GM12878 (cell line): ENCODE data around the gene STAC2. TPM values are rescaled to one million over a fixed set of nuclear protein-coding genes. Genes with fewer than 3 reads are reported as not detected.
A peak's percentile ranks its signal among the peaks of the same experiment; 100 is the strongest.

Experiments used
- ATAC-seq: fragments of 200-7000 bp; cut with Tn5 transposase; 3 replicates; pipeline ENCODE4 v1.9.1; 2020; ENCODE audit warnings: mild to moderate bottlenecking, moderate library complexity
- BruUV-seq: library from RNA; stranded (reverse); fragments of 400-500 nt; replicated peaks from 2 replicates; lab custom pipeline; 2021; lab: Mats Ljungman, UMichigan
- CTCF ChIA-PET: fragments of 300-600 bp; sonication (Branson Sonifier 250); formaldehyde crosslinking; extraction: SDS; loops from one replicate; lab custom pipeline; 2021; ENCODE audit warnings: inconsistent platforms; lab: Yijun Ruan, JAX
- POLR2A ChIA-PET: fragments of 350-600 bp; formaldehyde crosslinking; extraction: SDS; loops from one replicate; lab custom pipeline; 2021; ENCODE audit warnings: inconsistent platforms; lab: Charles Lee
- RAD21 ChIA-PET: fragments of 300-600 bp; sonication (Branson Sonifier 250); formaldehyde crosslinking; loops from one replicate; lab custom pipeline; 2023; ENCODE audit warnings: antibody characterized with exemption; ENCODE audit not compliant: unreplicated experiment; lab: Charles Lee
- SMC1A ChIA-PET: fragments of 300-600 bp; sonication (Branson Sonifier 250); formaldehyde crosslinking; loops from one replicate; lab custom pipeline; 2023; ENCODE audit not compliant: unreplicated experiment, uncharacterized antibody; lab: Charles Lee
- DNase-seq: peaks from one replicate; pipeline ENCODE4 v3.0.0-alpha.2; 2011; ENCODE audit warnings: low read depth, low spot score
- FAIRE-seq: peaks from 3 replicates; lab custom pipeline; 2011; peaks lifted over from hg19 to GRCh38; lab: Jason Lieb, UNC
- H2AFZ ChIP-seq: 2 replicates; pipeline ENCODE4 v1.6.0; 2011; ENCODE audit warnings: low read depth, low read length, control low read depth; ENCODE audit not compliant: control insufficient read depth
- H3K27ac ChIP-seq: 2 replicates; pipeline ENCODE4 v1.5.1; 2011; ENCODE audit warnings: control low read depth; ENCODE audit not compliant: control insufficient read depth, insufficient read depth
- H3K27me3 ChIP-seq, 2 experiments: replicated peaks in 1 of 2; 2 replicates each; pipeline versions ENCODE4 v1.6.0 to v1.6.1; 2011; ENCODE audit warnings: low read length in 1 of 2; ENCODE audit not compliant: control insufficient read depth in 2 of 2, insufficient read depth in 2 of 2
- H3K36me3 ChIP-seq, 2 experiments: 2 replicates each; pipeline ENCODE4 v1.5.1; 2011; ENCODE audit warnings: low read length in 1 of 2; ENCODE audit not compliant: control insufficient read depth in 2 of 2, insufficient read depth in 2 of 2
- H3K4me1 ChIP-seq: 2 replicates; pipeline ENCODE4 v1.6.1; 2011; ENCODE audit warnings: mild to moderate bottlenecking, low read length, moderate library complexity, mixed read lengths; ENCODE audit not compliant: control insufficient read depth, insufficient read depth
- H3K4me2 ChIP-seq: 2 replicates; pipeline ENCODE4 v1.6.0; 2011; ENCODE audit warnings: control low read depth; ENCODE audit not compliant: control insufficient read depth, insufficient read depth
- H3K4me3 ChIP-seq: fragments of 200-600 bp; sonication (generic); 2 replicates; pipeline ENCODE4 v1.5.1; 2016
- H3K79me2 ChIP-seq: 2 replicates; pipeline ENCODE4 v1.6.0; 2011; ENCODE audit warnings: low read length; ENCODE audit not compliant: control insufficient read depth, insufficient read depth
- H3K9ac ChIP-seq: 2 replicates; pipeline ENCODE4 v1.8.0; 2011; ENCODE audit warnings: low read length, control low read depth, mixed read lengths; ENCODE audit not compliant: control insufficient read depth, insufficient read depth
- H3K9me3 ChIP-seq: replicated peaks from 3 replicates; pipeline ENCODE4 v1.5.1; 2011; ENCODE audit warnings: mild to moderate bottlenecking, low read length; ENCODE audit not compliant: control insufficient read depth, insufficient read depth
- H4K20me1 ChIP-seq: 2 replicates; pipeline ENCODE4 v1.6.0; 2011; ENCODE audit not compliant: control insufficient read depth, insufficient read depth
- ASH2L ChIP-seq: fragments of 300-600, 200-600 bp; sonication (generic); IDR thresholded peaks from 2 replicates; pipeline ENCODE4 v1.6.1; 2017; ENCODE audit warnings: low read depth, mild to moderate bottlenecking, borderline replicate concordance
- CTCF ChIP-seq, 3 experiments: IDR thresholded peaks in 2 of 3; conservative IDR thresholded peaks in 1 of 3; 2 replicates each; pipeline ENCODE4 v1.5.1; 2011; ENCODE audit warnings: low read depth in 3 of 3, low read length in 3 of 3, mild to moderate bottlenecking in 3 of 3, control low read depth in 2 of 3, moderate library complexity in 2 of 3, inconsistent platforms in 1 of 3, mixed read lengths in 1 of 3; ENCODE audit not compliant: control insufficient read depth in 2 of 3, insufficient read depth in 1 of 3; ENCODE audit errors: extremely low read depth in 1 of 3
- EP300 ChIP-seq, 2 experiments: fragments of 150-350 bp in 1 of 2; IDR thresholded peaks; 2 replicates each; pipeline ENCODE4 v1.6.1; 2011 to 2012; ENCODE audit warnings: low read depth in 2 of 2, low read length in 2 of 2, borderline replicate concordance in 1 of 2, improper control_type of control experiment in 1 of 2, inconsistent platforms in 1 of 2; ENCODE audit not compliant: control insufficient read depth in 1 of 2
- SPI1 ChIP-seq: IDR thresholded peaks from 2 replicates; pipeline ENCODE4 v1.6.1; 2011; ENCODE audit warnings: low read depth, mild to moderate bottlenecking, low read length, moderate library complexity, borderline replicate concordance; ENCODE audit not compliant: insufficient read depth
- SUPT20H ChIP-seq: IDR thresholded peaks from 2 replicates; pipeline ENCODE4 v1.6.1; 2011; ENCODE audit warnings: low read depth, mild to moderate bottlenecking, low read length, moderate library complexity, borderline replicate concordance; ENCODE audit not compliant: control insufficient read depth
- TARDBP ChIP-seq: IDR thresholded peaks from 2 replicates; pipeline ENCODE4 v1.6.1; 2016; ENCODE audit warnings: borderline replicate concordance
- ZNF384 ChIP-seq: IDR thresholded peaks from 2 replicates; pipeline ENCODE4 v1.6.1; 2012; ENCODE audit warnings: low read depth, mild to moderate bottlenecking, low read length, improper control_type of control experiment, borderline replicate concordance
- WGBS: methylation state at CpG from one replicate; pipeline ENCODE4 v1.1.6; 2016; ENCODE audit warnings: low lambda C conversion rate; ENCODE audit not compliant: insufficient replicate concordance, insufficient coverage; ENCODE audit errors: missing lambda C conversion rate; 5-methylcytosine and 5-hydroxymethylcytosine counted together
- in situ Hi-C: fragments of 300-500 bp; cut with MboI; formaldehyde crosslinking; loops from 9 replicates; pipeline ENCODE4 v1.14.3; 2018; ENCODE audit warnings: mixed read lengths
- intact Hi-C: fragments of 100-400 bp; cut with micrococcal nuclease; formaldehyde crosslinking; loops from one replicate; pipeline ENCODE4 v1.14.2; 2022; ENCODE audit not compliant: unreplicated experiment
- polyA plus RNA-seq, 11 experiments: library from polyadenylated mRNA; depleted of rRNA in 4 of 11; unstranded in 6 of 11; stranded (reverse) in 5 of 11; fragments of >200 nt; fragmentation: Nextera tagmentation in 4 of 11; fragmentation: Illumina TruSeq in 1 of 11; extraction: Ambion mirVana in 4 of 11; extraction: Trizol in 1 of 11; gene quantifications; 1 replicate in 1 of 11; 2 replicates in 10 of 11; pipeline versions ENCODE4 v1.2.1 to v1.2.3, GENCODE V29; 2011 to 2016; ENCODE audit warnings: inconsistent platforms in 2 of 11, missing spikeins in 2 of 11, low read depth in 1 of 11
- total RNA-seq, 4 experiments: library from RNA; depleted of rRNA in 3 of 4; stranded (reverse); fragments of >200 nt in 3 of 4; fragmentation: Illumina TruSeq in 1 of 4; extraction: Trizol in 1 of 4; gene quantifications; 2 replicates each; pipeline versions ENCODE4 v1.2.1 to v1.2.3, GENCODE V29; 2013 to 2021
- TF ChIP-seq, protein P1 (sequence below): IDR thresholded peaks from 2 replicates; pipeline ENCODE4 v1.6.1; 2012; ENCODE audit warnings: low read length, inconsistent platforms

STAC2 gene
- total and polyA plus RNA-seq, 10 of the 15 experiments (the other 5 are each of a cell fraction or from before 2014, with no cell fraction given): 0.04 TPM; not detected in 9

DNA sequence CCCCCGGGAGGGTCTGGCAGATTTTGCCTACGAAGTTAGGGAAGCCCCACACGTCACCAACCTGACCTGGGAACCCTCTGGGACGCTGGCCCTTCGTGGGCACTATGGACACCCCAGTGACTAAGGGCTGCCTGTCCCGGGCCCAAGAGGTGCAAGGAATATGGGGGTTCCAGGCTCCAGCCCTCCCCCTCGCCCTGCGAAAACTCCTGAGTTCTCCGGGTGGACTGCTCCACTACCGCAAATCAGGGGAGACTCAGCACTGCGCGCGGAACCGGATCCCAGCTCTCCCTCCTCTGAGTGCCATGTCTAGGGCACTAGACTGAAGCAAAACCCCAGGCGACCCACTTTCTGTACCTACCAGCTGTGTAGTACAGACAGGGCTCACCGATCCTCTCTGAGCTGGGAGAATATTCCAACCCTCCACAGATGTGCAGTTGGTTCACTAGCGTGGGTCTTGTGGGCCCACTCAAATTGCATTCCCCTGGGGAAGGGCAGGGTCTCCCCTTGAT, 59.9 kb downstream of the STAC2 start, which contains the start of gene ARL5C:
Gene ARL5C, minus strand, starts transcription at position 321 of the 509 bp plus-strand sequence. CDS start 401 bp downstream, outside the sequence.
- CTCF ChIA-PET: interaction anchor here (1.1 to 5.0 kb wide), 16 partner anchors 9 to 342 kb away, joined by 3 to 128 read pairs (median 12); partner anchors contain the start of gene PLXDC1
- no peak for ATAC-seq
- intact Hi-C loops (no loop called here), in situ Hi-C loops (no loop called here)
- no peak for FAIRE-seq
- POLR2A ChIA-PET: interaction anchor here (1.2 kb wide), 1 partner anchor 13 kb away, joined by 9 read pairs; no protein-coding TSS in a partner anchor
- DNase-seq: no peak
- H2AFZ ChIP-seq: peak within 1 kb of the TSS; percentile 99
- TF ChIP-seq EP300 (IDR thresholded peaks at IDR 0.05; ENCODE audit: borderline replicate concordance in 1 of 2, control insufficient read depth in 1 of 2, low read depth in 2 of 2, low read length in 2 of 2) (no peak), ZNF384 (no peak), SPI1 (no peak), TARDBP (no peak), SUPT20H (no peak), ASH2L (no peak), CTCF (IDR thresholded peaks at IDR 0.05 in 2 of 3, conservative IDR thresholded peaks at IDR 0.05 in 1 of 3; ENCODE audit: control insufficient read depth in 2 of 3, extremely low read depth in 1 of 3, insufficient read depth in 1 of 3, low read depth in 3 of 3, low read length in 3 of 3) (no peak)
- TF ChIP-seq, protein P1, sequence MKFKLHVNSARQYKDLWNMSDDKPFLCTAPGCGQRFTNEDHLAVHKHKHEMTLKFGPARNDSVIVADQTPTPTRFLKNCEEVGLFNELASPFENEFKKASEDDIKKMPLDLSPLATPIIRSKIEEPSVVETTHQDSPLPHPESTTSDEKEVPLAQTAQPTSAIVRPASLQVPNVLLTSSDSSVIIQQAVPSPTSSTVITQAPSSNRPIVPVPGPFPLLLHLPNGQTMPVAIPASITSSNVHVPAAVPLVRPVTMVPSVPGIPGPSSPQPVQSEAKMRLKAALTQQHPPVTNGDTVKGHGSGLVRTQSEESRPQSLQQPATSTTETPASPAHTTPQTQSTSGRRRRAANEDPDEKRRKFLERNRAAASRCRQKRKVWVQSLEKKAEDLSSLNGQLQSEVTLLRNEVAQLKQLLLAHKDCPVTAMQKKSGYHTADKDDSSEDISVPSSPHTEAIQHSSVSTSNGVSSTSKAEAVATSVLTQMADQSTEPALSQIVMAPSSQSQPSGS: no peak
- TF ChIP-seq, all 136 proteins: peak for 0
- Histone ChIP-seq H3K36me3 (no peaks in the 10 kb centered on the region), H3K4me1 (peaks cover 9% of the 10 kb centered on the region), H3K4me3 (peak within 1 kb of the TSS; percentile 71), H3K27me3 (peaks cover 0 to 2% of the 10 kb centered on the region in 2 experiments; a peak in 2 of 4 replicates), H3K27ac (no peak within 1 kb of the TSS), H3K9ac (peak within 1 kb of the TSS; percentile 70), H3K79me2 (no peaks in the 10 kb centered on the region), H3K4me2 (peak within 1 kb of the TSS; percentile 100), H4K20me1 (no peaks in the 10 kb centered on the region), H3K9me3 (no peaks in the 10 kb centered on the region)
- WGBS: 16% methylated on average over 17 of the region's 17 CpGs
- no TSS peak for BruUV-seq
- ChIA-PET SMC1A (interaction anchor here (0.5 to 7.6 kb wide), 6 partner anchors 8 to 499 kb away, joined by 3 to 47 read pairs (median 6); partner anchors contain the start of gene PLXDC1), RAD21 (interaction anchor here (0.9 to 2.4 kb wide), 4 partner anchors 30 to 294 kb away, joined by 3 to 23 read pairs (median 6); no protein-coding TSS in a partner anchor)
